Gastrocnemius medialis (tissue), 4 donors: ENCODE results near the gene ENG. TPM values are rescaled to one million over a fixed set of nuclear protein-coding genes. Genes with fewer than 3 reads are reported as not detected.

Experiments used
- ATAC-seq, 2 donors: fragments of 150-250 bp; one replicate each; pipeline ENCODE4 v1.9.1; 2016
- DNase-seq, 2 donors: peaks; one replicate each; pipeline ENCODE4 v3.0.0-alpha.2; 2019
- H3K27ac ChIP-seq, 4 donors: fragments of 200-600 bp; sonication (generic); 1 replicate in 1 of 4; 2 replicates in 3 of 4; pipeline ENCODE4 v1.5.1; 2016 to 2018; ENCODE audit warnings: mild to moderate bottlenecking in 2 of 4, moderate library complexity in 1 of 4
- H3K27me3 ChIP-seq, 3 donors: fragments of 200-600 bp; sonication (generic) in 2 of 3; 1 replicate in 1 of 3; 2 replicates in 2 of 3; pipeline versions ENCODE4 v1.5.1 to v1.6.0; 2016 to 2019; ENCODE audit warnings: mild to moderate bottlenecking in 1 of 3, moderate library complexity in 1 of 3
- H3K36me3 ChIP-seq, 2 donors: fragments of 200-600 bp; sonication (generic) in 1 of 2; one replicate each; pipeline ENCODE4 v1.5.1; 2017 to 2018
- H3K4me1 ChIP-seq, 2 donors: fragments of 200-600 bp; sonication (generic) in 1 of 2; one replicate each; pipeline ENCODE4 v1.5.1; 2016 to 2017; ENCODE audit warnings: mild to moderate bottlenecking in 2 of 2
- H3K4me3 ChIP-seq, 4 donors: fragments of 200-600 bp; sonication (generic) in 3 of 4; 1 replicate in 1 of 4; 2 replicates in 3 of 4; pipeline ENCODE4 v1.5.1; 2016 to 2019; ENCODE audit warnings: mild to moderate bottlenecking in 2 of 4
- H3K9me3 ChIP-seq, 3 donors: fragments of 200-600 bp; sonication (generic) in 2 of 3; 1 replicate in 1 of 3; 2 replicates in 2 of 3; pipeline ENCODE4 v1.5.1; 2016 to 2019
- POLR2A ChIP-seq, 2 donors: fragments of 450-650 bp; IDR thresholded peaks; one replicate each; pipeline ENCODE4 v1.6.1; 2017; ENCODE audit warnings: antibody characterized with exemption in 2 of 2, mild to moderate bottlenecking in 2 of 2, moderate library complexity in 2 of 2
- in situ Hi-C, 4 donors: fragments of 200-750 bp; cut with MboI; loops; one replicate each; pipeline versions ENCODE4 v1.15.0 to v1.8.0; 2017; ENCODE audit warnings: low sequenced_read_pairs in 4 of 4
- intact Hi-C: fragments of 100-400 bp; cut with DNase I; formaldehyde crosslinking; loops from one replicate; pipeline ENCODE4 v1.15.1; 2023; ENCODE audit warnings: low total_unique reads
- total RNA-seq, 4 donors: library from RNA; depleted of rRNA; stranded (reverse); fragments of >200 nt; gene quantifications; one replicate each; pipeline versions ENCODE4 v1.1.0 to v1.2.3, GENCODE V29; 2016
- TF ChIP-seq, protein P1 (sequence below), 5 experiments: fragments of 450-650 bp in 3 of 5; fragments of 200-600 bp in 2 of 5; sonication (generic) in 2 of 5; IDR thresholded peaks in 4 of 5; conservative IDR thresholded peaks in 1 of 5; 1 replicate in 4 of 5; 2 replicates in 1 of 5; pipeline ENCODE4 v1.5.1; 2016 to 2019; ENCODE audit warnings: antibody characterized with exemption in 5 of 5, mild to moderate bottlenecking in 3 of 5, moderate library complexity in 3 of 5

The ENG gene
- total RNA-seq, 4 donors from 2014 or later, result 27.4 to 49.8 (median 32.6) TPM

DNA sequence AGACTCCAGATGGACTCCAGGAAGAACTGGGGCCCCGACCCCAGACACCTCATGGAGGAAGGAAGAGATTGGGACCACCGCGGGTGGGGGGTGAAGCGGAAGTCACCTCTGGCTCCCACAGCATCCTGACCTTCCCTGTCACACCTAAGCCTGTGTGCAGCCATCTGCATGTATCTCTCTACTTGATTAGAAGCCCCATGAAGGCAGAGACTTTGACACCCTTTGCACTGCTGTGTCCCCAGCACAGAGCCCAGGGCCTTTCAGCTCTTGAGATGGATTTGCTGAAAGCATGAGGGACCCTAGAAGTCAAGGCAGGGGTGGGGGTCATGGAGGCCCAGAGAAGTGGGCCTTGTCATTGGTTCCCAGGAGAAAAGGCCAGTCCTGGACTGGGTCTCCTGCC is 2.8 kb upstream of the ENG start:
- Histone ChIP-seq H3K27ac (peak overlapping the region in 3 of 4 donors; percentile 69 to 80 (median 78)), H3K9me3 (no peaks in the 10 kb centered on the region), H3K36me3 (no peaks in the 10 kb centered on the region), H3K27me3 (no peaks in the 10 kb centered on the region), H3K4me3 (no peak overlapping the region), H3K4me1 (peaks cover 30 to 41% of the 10 kb centered on the region in 2 donors)
- TF ChIP-seq, protein P1, sequence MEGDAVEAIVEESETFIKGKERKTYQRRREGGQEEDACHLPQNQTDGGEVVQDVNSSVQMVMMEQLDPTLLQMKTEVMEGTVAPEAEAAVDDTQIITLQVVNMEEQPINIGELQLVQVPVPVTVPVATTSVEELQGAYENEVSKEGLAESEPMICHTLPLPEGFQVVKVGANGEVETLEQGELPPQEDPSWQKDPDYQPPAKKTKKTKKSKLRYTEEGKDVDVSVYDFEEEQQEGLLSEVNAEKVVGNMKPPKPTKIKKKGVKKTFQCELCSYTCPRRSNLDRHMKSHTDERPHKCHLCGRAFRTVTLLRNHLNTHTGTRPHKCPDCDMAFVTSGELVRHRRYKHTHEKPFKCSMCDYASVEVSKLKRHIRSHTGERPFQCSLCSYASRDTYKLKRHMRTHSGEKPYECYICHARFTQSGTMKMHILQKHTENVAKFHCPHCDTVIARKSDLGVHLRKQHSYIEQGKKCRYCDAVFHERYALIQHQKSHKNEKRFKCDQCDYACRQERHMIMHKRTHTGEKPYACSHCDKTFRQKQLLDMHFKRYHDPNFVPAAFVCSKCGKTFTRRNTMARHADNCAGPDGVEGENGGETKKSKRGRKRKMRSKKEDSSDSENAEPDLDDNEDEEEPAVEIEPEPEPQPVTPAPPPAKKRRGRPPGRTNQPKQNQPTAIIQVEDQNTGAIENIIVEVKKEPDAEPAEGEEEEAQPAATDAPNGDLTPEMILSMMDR (IDR thresholded peaks at IDR 0.05 in 4 of 5, conservative IDR thresholded peaks at IDR 0.05 in 1 of 5), result no peak
- no peak for TF ChIP-seq POLR2A (IDR thresholded peaks at IDR 0.05)
- in situ Hi-C loops, result no loop called here
- intact Hi-C loops, result no loop called here
- no peak for DNase-seq
- no peak for ATAC-seq

DNA sequence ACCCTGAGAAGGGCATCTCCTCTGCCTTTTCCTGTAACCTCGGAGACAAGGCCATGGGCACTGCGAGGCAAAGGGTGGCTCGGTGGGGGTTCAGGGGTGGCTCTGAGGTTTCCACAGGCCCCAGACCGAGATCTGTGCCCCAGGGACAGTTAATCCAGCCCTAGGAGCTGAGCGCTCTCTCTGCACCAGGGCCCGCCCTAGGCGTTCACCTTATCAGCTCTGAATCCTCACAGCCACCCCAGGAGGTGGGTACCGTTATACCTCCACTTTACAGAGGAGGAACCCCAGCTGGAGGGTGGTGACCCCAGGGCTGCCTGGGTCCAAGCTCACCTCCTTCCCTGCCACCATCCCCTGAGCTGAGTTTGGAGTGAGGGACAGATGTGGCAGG is 2.3 kb upstream of the ENG start:
- H3K27me3 ChIP-seq, result no peaks in the 10 kb centered on the region
- peaks cover 24 to 35% of the 10 kb centered on the region in 2 donors for H3K4me1 ChIP-seq
- no peak for TF ChIP-seq POLR2A (IDR thresholded peaks at IDR 0.05)
- H3K4me3 ChIP-seq, result no peak overlapping the region
- in situ Hi-C loops (no loop called here), intact Hi-C loops (no loop called here)
- no peaks in the 10 kb centered on the region for H3K9me3 ChIP-seq
- DNase-seq (no peak), ATAC-seq (no peak)
- H3K36me3 ChIP-seq, result no peaks in the 10 kb centered on the region
- H3K27ac ChIP-seq, result peak overlapping the region in 3 of 4 donors; percentile 69 to 80 (median 78)

DNA sequence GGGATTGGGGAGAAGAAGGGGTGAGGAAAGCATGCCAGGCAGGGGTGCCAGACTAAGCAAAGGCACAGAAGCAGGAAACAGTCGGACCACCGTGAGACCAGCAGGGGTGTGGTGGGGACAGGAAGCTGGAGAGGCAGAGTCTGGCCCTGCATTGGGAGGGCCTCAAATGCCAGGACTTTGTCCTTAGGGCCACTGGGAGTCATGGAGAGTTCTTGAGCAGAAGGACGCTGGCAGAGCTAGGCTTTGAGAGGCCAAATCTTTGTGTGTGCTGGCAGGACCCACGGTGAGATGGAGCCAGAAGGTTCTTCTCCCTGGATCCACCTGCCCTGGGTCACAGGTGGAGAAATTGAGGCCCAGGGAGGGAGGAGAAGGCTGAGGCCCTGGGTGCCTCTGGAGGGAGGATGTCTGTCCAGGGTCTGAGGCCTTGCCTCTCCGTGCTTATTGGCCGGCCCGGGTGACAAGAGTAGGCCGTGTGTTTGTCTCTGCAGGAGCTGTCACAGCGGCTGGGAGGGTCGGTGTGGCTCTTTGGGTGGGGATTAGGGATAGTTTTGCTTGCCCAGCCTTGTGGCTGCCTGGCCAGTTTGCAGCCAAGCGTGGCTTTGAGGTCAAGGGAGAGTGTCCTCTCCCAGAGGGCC is 1.8 kb upstream of the ENG start:
- TF ChIP-seq, protein P1 (IDR thresholded peaks at IDR 0.05 in 4 of 5, conservative IDR thresholded peaks at IDR 0.05 in 1 of 5), result no peak
- TF ChIP-seq POLR2A (IDR thresholded peaks at IDR 0.05), result no peak
- DNase-seq (no peak), ATAC-seq (no peak)
- peaks cover 19 to 30% of the 10 kb centered on the region in 2 donors for H3K4me1 ChIP-seq
- in situ Hi-C loops, result no loop called here
- H3K36me3 ChIP-seq, result no peaks in the 10 kb centered on the region
- intact Hi-C loops, result no loop called here
- H3K27ac ChIP-seq, result peak overlapping the region in 3 of 4 donors; percentile 69 to 80 (median 78)
- no peaks in the 10 kb centered on the region for H3K9me3 ChIP-seq
- H3K4me3 ChIP-seq, result no peak overlapping the region
- no peaks in the 10 kb centered on the region for H3K27me3 ChIP-seq

DNA sequence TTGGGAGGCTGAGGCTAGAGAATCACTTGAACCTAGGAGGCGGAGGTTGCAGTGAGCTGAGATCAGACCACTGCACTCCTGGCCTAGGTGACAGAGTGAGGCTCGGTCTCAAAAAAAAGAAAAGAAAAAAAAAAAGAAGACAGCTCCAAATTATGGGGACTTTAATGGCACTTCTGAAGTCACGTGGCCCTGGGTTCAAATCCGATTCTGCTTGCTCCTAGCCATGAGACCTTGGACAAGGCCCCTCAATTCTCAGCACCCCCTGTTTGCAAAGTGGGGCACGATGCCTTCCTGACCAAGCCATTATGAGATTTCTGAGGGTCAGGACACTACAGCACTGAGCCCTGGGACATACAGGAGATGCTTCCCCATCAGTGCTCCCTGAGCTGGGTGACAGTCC is 1.1 kb upstream of the ENG start:
- no peaks in the 10 kb centered on the region for H3K27me3 ChIP-seq
- peaks cover 18 to 25% of the 10 kb centered on the region in 2 donors for H3K4me1 ChIP-seq
- no peak overlapping the region for H3K4me3 ChIP-seq
- H3K36me3 ChIP-seq, result no peaks in the 10 kb centered on the region
- DNase-seq (no peak), ATAC-seq (no peak)
- H3K27ac ChIP-seq, result peak overlapping the region in 3 of 4 donors; percentile 69 to 80 (median 78)
- TF ChIP-seq POLR2A (IDR thresholded peaks at IDR 0.05), result no peak
- TF ChIP-seq, protein P1 (IDR thresholded peaks at IDR 0.05 in 4 of 5, conservative IDR thresholded peaks at IDR 0.05 in 1 of 5), result no peak
- intact Hi-C loops (no loop called here), in situ Hi-C loops (no loop called here)
- no peaks in the 10 kb centered on the region for H3K9me3 ChIP-seq

DNA sequence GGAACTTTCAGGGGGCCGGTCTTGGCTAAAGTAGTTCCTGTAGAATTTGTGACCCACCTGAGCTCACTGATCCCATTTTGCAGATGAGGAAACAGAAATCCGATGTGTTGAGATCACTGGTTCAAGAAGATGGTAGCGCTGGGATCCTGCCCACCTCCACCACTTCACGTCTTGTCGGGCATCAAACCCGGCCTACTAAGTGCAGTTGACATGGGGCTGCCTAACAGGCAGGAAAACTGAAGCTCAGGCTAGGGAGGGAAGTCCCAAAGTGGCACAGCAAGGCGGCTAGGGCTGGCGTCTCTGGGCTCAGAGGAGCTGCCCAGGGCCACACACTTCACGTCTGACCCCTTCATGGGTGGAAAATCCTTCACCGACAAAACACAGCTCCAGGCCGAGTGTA is 502 bp upstream of the ENG start:
- peak overlapping the region; percentile 69 to 80 (median 76) for H3K27ac ChIP-seq
- in situ Hi-C loops, result no loop called here
- intact Hi-C loops, result no loop called here
- TF ChIP-seq POLR2A (IDR thresholded peaks at IDR 0.05), result no peak
- TF ChIP-seq, protein P1 (IDR thresholded peaks at IDR 0.05 in 4 of 5, conservative IDR thresholded peaks at IDR 0.05 in 1 of 5), result no peak
- peaks cover 18 to 25% of the 10 kb centered on the region in 2 donors for H3K4me1 ChIP-seq
- H3K27me3 ChIP-seq, result no peaks in the 10 kb centered on the region
- no peak for ATAC-seq
- no peaks in the 10 kb centered on the region for H3K9me3 ChIP-seq
- no peak for DNase-seq
- peak overlapping the region in 3 of 4 donors; percentile 63 to 73 (median 64) for H3K4me3 ChIP-seq
- H3K36me3 ChIP-seq, result no peaks in the 10 kb centered on the region
